Tibial nerve (tissue), 4 donors: Measurements from ENCODE around the gene NELL1.

Experiments
- EP300 ChIP-seq, 2 donors: sonication (generic); formaldehyde crosslinking; IDR thresholded peaks; one replicate each; pipeline ENCODE4 v1.6.1; 2017; ENCODE audit warnings: antibody characterized with exemption in 2 of 2, mild to moderate bottlenecking in 1 of 2
- POLR2A ChIP-seq, 2 donors: fragments of 450-650 bp; IDR thresholded peaks; one replicate each; pipeline ENCODE4 v1.6.1; 2017; ENCODE audit warnings: antibody characterized with exemption in 2 of 2, mild to moderate bottlenecking in 2 of 2, moderate library complexity in 2 of 2
- TF ChIP-seq, protein P1 (sequence below), 5 experiments: fragments of 200-600 bp in 3 of 5; fragments of 450-650 bp in 2 of 5; sonication (generic) in 3 of 5; IDR thresholded peaks; one replicate each; pipeline ENCODE4 v1.5.1; 2016 to 2019; ENCODE audit warnings: antibody characterized with exemption in 5 of 5, mild to moderate bottlenecking in 3 of 5, moderate library complexity in 2 of 5

DNA sequence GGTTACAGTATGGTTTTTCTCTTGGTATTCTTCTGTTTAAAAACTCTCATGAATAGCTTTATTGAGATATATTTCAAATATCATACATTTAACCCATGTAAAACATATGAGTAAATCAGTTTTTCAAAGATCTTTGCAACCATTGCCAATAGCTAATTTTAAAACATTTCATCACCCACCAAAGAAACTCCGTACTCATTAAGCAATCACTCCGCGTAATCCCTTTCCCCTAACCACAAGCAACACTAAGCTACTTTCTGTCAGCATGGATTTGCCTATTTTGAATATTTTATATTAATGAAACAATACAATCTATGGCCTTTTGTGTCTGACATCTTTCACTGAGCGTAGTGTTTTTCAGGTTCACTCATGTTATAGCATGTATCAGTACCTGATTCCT lies 825.6 kb downstream of the NELL1 start:
- TF ChIP-seq, protein P1, sequence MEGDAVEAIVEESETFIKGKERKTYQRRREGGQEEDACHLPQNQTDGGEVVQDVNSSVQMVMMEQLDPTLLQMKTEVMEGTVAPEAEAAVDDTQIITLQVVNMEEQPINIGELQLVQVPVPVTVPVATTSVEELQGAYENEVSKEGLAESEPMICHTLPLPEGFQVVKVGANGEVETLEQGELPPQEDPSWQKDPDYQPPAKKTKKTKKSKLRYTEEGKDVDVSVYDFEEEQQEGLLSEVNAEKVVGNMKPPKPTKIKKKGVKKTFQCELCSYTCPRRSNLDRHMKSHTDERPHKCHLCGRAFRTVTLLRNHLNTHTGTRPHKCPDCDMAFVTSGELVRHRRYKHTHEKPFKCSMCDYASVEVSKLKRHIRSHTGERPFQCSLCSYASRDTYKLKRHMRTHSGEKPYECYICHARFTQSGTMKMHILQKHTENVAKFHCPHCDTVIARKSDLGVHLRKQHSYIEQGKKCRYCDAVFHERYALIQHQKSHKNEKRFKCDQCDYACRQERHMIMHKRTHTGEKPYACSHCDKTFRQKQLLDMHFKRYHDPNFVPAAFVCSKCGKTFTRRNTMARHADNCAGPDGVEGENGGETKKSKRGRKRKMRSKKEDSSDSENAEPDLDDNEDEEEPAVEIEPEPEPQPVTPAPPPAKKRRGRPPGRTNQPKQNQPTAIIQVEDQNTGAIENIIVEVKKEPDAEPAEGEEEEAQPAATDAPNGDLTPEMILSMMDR (IDR thresholded peaks at IDR 0.05), result no peak
- no peak for TF ChIP-seq POLR2A (IDR thresholded peaks at IDR 0.05)
- no peak for TF ChIP-seq EP300 (IDR thresholded peaks at IDR 0.05)
